GM19025 (cell line): Measurements from ENCODE around the gene RNF32.
"Not testable (repeated sequence)": the region's sequence is repeated elsewhere in the genome, so short reads cannot be mapped to it uniquely, and the experiment has no call there.

ENCODE experiments used
- ATAC-seq: cut with Tn5 transposase; IDR thresholded peaks from one replicate; pipeline ENCODE4 v1.9.1; 2021; ENCODE audit warnings: mild to moderate bottlenecking, low read depth, moderate library complexity; ENCODE audit not compliant: unreplicated experiment

The RNF32 gene

DNA sequence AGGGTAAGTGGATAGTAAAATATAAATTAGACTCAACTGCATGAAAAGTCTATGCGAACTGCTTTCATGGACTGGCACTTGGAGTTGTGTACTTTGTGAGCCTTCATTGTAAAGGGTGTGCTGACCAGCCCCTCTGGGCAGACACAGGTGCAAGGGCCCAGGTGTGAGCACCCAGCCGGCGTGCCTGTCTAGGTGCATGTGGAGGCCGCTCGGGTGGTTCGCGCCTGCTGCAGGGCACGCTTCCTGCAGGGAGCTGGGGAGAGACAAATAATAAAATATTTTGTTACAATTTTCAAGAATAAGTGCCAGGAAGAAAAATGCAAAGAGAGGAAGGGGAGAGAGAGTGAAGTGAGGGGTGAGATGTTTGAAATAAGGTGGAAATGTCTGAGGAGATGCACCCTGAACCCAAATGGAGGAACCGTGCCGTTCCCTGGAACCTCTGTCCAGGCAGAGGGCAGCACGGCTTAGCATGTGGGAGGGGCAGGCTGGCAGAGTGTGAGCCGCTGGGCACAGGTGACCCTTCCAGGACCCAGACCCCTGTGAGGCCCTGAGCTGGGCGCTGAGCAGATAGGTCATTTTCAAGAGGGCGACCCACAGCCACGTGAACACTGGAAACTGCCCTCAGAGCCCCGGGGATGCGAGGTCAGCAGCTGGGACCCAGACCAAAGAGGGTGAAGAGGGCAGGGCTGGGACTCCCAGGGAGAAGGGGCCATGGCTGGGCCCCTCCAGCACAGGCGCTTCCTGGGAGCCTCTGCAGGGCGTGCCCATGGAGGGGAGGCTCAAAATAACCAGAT lies 28.7 kb downstream of the RNF32 start:
- ATAC-seq, result no peak

DNA sequence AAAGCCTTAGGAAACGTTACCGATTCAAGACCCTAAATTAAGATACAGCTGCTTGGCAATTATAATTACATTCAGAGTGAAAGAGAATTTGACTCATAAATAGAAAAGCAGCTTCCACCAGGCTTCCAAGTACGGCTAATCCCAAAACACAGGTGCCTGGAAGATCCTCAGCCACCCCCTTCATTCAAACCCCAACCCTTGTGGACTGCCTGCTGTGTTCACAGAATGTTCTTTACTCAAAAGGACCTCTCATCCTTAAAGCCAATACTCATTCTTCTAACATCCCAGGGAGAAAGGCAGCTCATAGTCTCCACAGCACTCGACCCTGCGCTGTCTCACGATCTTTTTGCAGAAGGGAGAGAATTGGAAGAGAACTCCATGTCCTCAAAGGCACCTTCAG lies 32.9 kb downstream of the RNF32 start:
- ATAC-seq, result no peak

DNA sequence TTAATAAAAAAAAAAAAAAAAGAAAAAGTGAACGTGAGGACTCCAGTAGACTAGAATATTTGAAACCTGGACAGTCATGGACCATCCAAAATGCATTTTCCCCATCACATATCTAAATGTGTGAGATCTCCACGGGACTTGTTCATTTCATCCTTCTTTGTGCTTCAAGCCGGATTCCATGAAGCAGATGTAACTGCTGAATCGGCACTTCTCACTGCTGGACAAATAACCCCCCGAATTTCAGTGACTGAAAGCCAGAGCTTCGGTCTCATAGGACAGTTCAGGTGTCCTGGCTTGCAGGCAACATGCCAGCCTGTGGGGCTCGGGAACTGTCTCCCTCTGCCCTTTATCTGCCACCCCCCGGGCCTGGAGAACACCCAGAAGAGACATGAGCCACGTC lies 33.3 kb downstream of the RNF32 start:
- no peak for ATAC-seq

DNA sequence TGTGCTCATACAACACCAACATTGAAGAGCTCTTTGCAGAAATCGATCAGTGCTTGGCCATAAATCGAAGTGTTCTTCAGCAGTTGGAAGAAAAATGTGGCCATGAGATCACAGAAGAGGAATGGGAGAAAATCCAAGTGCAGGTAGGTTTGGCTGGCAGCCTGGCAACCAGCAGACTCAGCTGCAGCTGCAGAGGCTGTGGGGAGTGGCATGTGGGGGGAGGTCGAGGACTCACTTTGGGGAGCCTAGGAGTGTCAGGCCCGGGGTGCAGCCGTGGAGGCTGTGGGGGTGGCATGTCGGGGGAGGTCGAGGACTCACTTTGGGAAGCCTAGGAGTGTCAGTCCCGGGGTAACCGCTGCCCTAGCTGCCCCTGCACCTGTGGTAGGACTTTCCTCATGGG lies 35.1 kb downstream of the RNF32 start:
- ATAC-seq, result no peak

DNA sequence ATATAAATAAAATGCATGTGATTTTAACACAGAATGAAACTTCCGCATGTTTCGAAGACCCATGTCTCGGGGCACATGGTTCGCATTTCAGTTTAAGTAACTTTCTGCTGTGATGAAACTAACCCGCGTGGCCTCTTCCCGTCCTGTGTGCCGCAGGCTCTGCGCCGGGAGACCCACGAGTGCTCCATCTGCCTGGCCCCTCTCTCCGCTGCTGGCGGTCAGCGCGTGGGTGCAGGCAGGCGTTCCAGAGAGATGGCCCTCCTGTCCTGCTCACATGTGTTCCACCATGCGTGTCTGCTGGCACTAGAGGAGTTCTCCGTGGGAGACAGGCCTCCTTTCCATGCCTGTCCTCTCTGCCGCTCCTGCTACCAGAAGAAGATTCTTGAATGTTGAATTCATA lies 35.7 kb downstream of the RNF32 start:
- ATAC-seq, result no peak

DNA sequence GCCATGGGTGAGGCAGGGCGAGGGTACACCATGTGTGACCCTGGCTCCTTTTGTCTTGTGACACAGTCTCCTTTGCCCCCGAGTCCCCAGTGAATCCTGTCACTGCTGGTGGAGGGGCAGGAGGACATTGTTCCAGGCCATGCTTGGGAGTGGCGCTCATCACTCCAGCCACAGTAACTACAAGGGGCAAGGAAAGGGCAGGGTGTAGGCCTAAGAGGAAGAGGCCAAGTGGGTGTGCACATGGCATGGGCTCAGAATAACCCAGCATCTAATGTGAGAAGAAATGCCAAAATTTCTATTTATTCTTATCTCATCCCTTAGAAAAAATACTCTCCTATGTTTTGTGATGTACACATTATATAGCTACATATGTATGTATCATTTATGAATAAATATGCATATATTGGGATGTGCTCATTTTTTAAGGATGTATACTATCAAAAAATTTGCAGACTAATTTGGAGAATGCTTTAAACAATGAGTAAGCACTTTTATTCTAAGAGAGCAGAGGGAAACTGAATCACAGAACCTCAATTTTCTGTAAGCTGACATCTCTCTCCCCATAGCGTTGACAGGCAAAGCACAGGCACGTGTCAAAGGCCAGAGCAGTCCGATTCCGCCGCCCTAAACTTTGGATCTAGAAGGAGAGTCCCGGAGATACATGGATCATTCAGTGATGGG lies 36.9 kb downstream of the RNF32 start:
- ATAC-seq, result no peak

DNA sequence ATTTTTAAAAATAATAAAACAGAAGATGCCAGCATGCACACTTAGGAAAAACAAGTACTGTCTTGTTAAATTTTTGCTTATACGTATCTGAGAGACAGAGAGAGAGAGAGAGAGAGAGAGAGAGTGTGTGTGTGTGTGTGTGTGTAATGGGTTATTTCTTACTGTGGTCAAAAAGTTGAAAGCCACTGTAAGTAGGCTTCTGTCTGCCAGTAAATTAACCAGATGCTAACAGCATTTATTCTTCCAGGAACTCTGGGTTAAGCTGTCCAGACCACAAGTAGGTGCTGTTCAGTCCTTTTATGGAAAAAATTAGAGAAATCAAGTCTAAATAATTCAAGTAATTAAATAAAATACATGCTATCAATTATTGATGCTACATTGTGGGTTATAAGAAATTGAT lies 39.7 kb downstream of the RNF32 start:
- no peak for ATAC-seq

DNA sequence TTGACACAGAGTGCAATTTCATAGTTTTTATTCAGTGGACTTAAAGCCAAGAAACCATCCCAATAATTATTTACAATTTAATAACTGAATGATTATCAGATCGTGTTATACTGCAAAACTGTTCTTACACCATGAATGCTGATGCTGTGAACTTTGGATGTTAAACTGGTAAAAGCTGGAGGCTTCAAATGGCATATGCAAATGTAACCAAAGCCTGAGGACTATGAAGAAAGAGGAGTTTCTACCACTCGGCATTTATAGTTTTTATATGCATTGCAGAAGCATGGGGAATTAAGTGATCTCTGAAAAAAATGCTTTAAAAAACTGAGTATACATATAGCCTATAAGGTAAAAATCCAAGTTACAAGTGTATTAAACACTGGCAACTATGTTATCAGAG lies 42.4 kb downstream of the RNF32 start:
- ATAC-seq, result no peak

DNA sequence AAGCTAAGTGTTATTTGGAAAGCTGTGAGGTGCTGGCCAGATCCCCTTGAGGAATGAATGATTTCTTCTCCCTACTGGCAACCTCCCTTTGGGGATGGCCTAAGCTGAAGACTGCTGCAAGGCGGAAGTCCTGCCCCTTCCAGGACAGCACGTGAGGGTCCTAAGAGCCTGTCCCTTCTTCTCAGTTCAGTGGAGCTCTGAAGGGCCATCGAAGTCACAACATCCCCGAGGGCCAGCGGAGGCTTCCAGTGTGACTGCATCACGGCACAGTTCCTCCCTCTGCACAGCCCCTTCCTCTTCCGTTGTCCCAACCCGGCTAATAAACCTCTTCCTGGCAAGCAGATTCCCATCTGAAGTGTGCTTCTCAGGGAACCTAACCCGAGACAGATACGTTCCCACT lies 43.7 kb downstream of the RNF32 start:
- ATAC-seq, result no peak

DNA sequence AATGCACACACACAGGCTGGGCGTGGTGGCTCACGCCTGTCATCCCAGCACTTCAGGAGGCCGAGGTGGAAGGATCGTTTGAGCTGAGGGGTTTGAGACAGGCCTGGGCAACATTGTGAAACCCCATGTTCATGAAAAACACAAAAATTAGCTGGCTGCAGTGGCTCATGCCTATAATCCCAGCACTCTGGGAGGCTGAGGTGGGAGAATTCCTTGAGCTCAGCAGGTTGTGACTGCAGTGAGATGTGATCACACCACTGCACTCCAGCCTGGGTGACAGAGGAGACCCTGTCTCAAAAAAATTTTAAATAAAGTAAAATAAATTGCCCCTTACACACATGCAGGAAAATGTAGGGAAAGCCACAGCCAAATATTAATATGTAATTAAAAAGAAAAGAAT lies 44.1 kb downstream of the RNF32 start:
- no peak for ATAC-seq

DNA sequence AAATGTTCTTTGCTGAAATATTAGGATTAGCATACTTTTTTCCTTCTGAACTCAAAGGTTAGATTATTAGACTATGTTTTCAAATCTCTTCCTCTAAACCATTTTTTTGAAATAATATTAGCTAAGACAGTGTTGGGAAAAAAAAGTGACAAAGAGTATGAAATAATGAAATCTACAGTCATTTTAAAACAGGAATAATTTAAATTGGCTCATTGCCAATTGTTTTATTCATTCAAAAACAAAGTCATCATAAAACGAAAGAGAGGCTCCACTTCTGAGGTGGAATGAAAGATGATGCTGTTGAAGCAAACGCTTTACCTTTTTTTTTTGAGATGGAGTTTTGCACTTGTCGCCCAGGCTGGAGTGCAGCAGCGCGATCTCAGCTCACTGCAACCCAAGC lies 51.2 kb downstream of the RNF32 start:
- no peak for ATAC-seq

DNA sequence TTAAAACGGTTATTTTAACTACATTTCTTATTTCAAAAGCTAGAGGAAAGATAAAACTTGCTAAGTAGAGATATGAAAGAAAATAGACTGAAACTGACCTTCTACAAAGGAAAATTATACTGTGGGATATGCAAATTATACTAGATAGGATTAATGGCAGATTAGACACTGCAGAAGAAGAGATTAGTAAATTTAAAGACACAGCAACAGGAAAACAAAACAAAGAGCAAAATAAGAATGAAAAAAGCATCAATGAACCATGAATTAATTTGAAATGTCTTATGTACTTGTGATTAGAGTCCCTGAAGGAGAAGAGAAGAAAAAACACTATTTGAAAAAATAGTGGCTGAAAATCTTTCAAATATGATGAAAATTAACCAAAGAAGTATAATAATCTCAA lies 52.3 kb downstream of the RNF32 start:
- no peak for ATAC-seq

DNA sequence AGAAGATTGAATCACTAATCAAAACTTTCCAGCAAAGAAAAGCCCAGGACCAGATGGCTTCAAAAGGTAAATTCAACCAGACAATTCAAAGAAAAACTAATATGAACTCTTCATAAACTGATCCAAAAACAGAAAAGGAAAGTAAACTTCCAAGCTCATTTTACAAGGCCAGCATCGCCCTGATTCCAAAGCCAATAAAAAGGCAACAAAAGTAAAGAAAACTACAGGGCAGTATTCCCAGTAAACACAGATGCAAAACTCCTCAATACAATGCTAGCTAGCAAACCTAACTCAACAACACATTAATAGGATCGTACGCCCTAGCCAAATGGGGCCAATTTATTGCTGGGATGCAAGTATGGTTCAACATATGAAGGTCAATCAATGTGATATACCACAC lies 53.1 kb downstream of the RNF32 start:
- no peak for ATAC-seq

DNA sequence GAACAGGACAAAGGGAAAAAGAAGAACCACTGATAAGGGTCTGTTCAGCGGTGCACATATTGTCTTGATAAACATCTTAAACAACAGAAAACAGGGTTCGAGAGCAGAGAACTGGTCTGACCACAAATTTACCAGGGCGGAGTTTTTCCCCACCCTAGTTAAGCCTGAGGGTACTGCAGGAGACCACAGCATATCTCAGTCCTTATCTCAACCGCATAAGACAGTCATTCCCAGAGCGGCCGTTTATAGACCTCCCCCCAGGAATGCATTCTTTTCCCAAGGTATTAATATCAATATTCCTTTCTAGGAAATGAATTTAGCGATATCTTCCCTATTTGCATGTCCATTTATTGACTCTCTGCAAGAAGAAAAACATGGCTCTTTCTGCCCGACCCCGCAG lies 56.7 kb downstream of the RNF32 start:
- not testable (repeated sequence) for ATAC-seq

DNA sequence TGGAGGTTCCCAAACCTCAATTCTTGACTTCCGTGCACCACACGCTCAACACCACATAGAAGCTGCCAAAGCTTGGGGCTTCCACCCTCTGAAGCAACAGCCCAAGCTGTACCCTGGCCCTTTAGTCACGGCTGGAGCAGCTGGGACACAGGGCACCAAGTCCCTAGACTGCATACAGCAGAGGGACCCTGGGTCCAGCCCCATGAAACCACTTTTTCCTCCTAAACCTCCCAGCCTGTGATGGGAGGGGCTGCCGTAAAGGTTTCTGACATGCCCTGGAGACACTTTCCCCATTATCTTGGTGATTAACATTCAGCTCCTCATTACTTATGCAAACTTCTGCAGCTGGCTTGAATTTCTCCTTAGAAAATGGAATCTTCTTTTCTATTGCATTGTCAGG lies 57.9 kb downstream of the RNF32 start:
- not testable (repeated sequence) for ATAC-seq

DNA sequence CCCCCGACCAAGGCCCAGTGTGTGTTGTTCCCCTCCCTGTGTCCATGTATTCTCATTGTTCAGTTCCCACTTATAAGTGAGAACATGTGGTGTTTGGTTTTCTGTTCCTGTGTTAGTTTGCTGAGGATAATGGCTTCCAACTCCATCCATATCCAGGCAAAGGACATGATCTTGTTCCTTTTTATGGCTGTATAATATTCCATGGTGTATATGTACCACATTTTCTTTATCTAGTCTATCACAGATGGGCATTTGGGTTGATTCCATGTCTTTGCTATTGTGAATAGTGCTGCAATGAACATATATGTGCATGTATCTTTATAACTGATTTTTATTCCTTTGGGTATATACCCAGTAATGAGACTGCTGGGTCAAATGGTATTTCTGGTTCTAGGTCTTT lies 61.2 kb downstream of the RNF32 start:
- not testable (repeated sequence) for ATAC-seq

DNA sequence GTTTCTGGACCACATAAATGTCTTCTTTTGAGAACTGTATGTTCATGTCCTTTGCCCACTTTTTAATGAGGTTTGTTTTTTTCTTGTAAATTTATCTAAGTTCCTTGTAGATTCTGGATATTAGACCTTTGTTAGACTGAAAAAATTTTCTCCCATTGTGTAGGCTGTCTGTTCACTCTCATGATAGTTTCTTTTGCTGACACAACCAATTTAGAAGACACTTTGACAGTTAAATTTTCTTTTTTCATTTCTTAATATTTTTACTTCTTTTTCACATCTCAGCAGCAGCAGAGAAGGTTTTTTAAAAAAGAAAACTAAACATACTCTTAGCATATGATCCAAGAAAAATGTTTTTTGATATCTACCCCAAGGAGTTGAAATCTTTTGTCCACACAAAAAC lies 61.8 kb downstream of the RNF32 start:
- no peak for ATAC-seq

DNA sequence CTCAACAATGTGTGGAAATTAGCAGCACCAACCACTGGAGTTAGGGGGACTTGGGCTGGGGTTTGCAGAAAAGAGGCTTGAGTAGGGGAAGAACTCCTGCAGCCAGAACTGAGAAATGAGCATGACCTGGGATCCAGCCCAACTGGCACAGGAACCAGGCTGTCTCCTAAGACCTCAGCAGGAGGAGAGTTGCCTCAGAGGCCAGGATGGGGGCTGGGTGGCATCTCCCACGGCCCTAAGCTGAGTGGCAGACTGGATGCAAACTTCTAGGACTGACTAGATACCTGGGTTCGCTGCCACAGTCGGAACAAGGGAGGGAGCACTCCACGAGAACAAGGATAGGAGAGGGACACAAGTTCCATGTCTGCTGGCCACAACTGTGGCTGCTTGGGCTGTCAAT lies 62.6 kb downstream of the RNF32 start:
- ATAC-seq, result no peak

DNA sequence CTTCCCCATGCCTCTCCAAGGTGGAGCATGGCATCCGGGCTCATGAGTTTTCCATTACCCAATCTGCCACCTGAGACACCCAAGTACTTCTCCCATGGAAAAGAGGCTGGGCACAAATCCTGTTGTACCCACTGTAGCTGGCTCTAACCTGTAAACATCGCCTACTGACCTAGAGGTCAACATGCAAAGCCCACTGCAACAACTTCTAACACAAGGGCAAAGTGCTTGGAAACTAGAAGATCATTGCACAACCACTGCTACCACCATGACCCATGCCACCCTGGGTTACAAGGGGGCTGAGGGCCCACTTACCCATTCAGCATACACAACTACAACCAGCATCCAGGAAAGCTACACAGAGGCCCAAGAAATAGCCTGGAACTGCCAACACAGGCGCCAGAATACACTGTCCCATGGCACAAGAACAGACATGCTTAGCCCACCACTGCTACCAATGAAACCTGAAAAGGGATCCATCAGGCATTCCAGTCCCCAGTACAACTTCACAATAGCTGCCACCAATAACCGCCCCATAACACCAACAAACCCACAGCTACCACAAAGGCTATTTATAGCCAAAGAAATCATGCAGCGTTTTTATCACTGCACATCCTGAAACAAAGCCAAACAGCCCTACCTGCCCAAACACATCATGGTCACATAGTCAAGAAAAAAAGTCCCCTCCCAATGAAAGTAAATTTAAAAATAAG lies 63.4 kb downstream of the RNF32 start:
- ATAC-seq, result no peak

DNA sequence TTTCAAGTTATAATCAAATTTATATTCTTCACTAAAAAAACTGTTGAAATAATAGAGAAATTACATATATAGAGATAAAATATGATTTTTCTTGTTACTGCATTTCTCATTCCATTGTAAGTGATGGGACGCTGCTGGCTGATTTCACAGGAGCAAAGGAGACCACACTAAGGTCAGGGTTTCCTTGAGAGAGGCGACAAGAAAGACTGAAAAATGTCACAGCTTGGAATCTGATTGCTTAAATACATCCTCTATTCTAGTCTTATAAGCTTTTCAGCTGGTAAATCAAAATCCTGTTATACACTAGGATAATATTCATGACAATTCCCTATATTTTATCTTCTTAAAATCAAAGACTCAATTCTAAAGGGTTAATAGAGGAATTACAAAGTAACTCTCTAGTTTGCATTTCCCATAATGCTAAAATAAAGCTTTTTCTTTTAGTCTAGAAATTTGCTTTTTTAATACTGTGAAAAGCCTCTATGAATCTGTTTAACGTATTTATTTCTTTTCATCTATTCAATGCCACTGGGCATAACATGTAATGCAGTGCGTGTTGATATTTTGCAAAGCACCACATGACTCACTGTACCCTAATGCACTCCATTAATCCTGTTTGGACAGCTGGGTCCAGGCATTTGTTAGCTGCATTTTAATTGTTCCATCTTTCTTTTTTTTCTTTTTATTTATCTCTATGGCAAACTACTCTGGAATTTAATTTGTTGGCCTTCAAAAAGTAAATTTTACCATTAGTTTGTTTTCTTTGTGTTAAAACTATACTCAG lies 81.7 kb downstream of the RNF32 start:
- ATAC-seq, result no peak

DNA sequence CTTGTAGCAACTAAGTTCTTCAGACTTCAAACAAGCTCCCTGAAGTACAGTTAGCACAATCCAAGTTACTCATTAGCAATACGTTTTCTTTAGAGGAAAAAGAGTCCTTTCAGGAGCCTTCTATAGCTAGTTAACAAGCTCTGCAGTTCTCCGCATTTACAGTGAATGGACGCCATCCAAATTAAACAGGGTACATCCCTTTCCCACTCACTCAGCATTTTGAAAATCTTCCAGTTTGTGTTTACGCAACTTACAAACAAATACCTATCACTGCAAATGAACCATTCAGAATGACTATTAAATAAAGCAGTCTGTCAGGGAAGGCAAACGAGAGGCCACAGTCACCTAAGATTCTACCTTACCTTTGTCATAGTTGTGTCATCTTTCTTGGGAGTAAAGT lies 84.5 kb downstream of the RNF32 start:
- ATAC-seq, result no peak
